Stromal cell of bone marrow (primary cell): ENCODE measurements around the gene RHBDD2.
"Not testable (repeated sequence)": the region's sequence is repeated elsewhere in the genome, so short reads cannot be mapped to it uniquely, and the experiment has no call there.

Experiments used
- DNase-seq: peaks from one replicate; pipeline ENCODE4 v3.0.0-alpha.2; 2012; ENCODE audit warnings: low read depth

The RHBDD2 gene

GRCh38 chr7:75866489-75867389, 12.1 kb upstream of the RHBDD2 start:
- DNase-seq, result no peak

- no peak for DNase-seq
These were observed 11.5 kb upstream of the RHBDD2 start for GRCh38 chr7:75867390-75867717.

GRCh38 chr7:75868153-75868552, 10.7 kb upstream of the RHBDD2 start:
- no peak for DNase-seq

- DNase-seq, result no peak
These were observed 9.0 kb upstream of the RHBDD2 start for GRCh38 chr7:75869776-75870379.

- DNase-seq, result no peak
These were observed 8.2 kb upstream of the RHBDD2 start for GRCh38 chr7:75870557-75871161.

- no peak for DNase-seq
These were observed 6.6 kb upstream of the RHBDD2 start for GRCh38 chr7:75872073-75872782.

- DNase-seq, result not testable (repeated sequence)
These were observed 4.7 kb upstream of the RHBDD2 start for GRCh38 chr7:75874180-75874579.

GRCh38 chr7:75875113-75876080, 3.4 kb upstream of the RHBDD2 start:
- no peak for DNase-seq

GRCh38 chr7:75876126-75876881, 2.5 kb upstream of the RHBDD2 start:
- DNase-seq, result no peak

- DNase-seq, result no peak
These were observed 494 bp upstream of the RHBDD2 start for GRCh38 chr7:75878312-75878768.

- no peak for DNase-seq
These were observed 944 bp downstream of the RHBDD2 start for GRCh38 chr7:75879771-75880184.

GRCh38 chr7:75880242-75880641, 1.4 kb downstream of the RHBDD2 start:
- no peak for DNase-seq

- DNase-seq, result no peak
These were observed 2.7 kb downstream of the RHBDD2 start for GRCh38 chr7:75881436-75882095.

- not testable (repeated sequence) for DNase-seq
These were observed 4.5 kb downstream of the RHBDD2 start for GRCh38 chr7:75883265-75883824.

- no peak for DNase-seq
These were observed 5.6 kb downstream of the RHBDD2 start for GRCh38 chr7:75884476-75884875.

GRCh38 chr7:75885036-75885435, 6.2 kb downstream of the RHBDD2 start:
- no peak for DNase-seq

- no peak for DNase-seq
These were observed 9.0 kb downstream of the RHBDD2 start for GRCh38 chr7:75887669-75888369.

GRCh38 chr7:75888464-75889222, 9.8 kb downstream of the RHBDD2 start:
- no peak for DNase-seq
